ENCODE data around the gene RNF34. TPM values are rescaled to one million over a fixed set of nuclear protein-coding genes. Genes with fewer than 3 reads are reported as not detected.

Gene RNF34
- total RNA-seq, 1 donor from 2014 or later = 60.7 TPM

DNA sequence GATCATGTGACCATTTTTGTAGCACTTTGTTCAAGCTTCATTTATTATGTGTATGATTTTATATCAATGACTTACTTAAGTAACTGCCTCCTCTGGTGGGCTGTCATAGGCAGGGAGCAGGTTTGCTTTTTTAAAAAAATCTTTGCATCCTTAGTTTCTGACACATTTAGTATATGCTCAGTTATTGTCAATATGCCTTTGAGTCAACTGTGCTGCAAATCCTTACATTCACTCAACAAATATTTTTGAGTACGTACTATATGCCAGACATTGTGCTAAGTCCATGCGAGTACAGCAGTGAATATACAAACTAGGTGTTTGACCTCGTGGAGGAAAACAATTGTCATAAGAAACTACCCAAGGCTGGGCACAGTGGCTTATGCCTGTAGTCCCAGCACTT, 43.3 kb upstream of the RNF34 start:
- Mint-ChIP-seq H3K9me3 (no peaks in the 10 kb centered on the region), H3K27ac (ENCODE audit: unreplicated experiment) (no peak overlapping the region), H3K27me3 (ENCODE audit: low read depth) (peaks cover 2% of the 10 kb centered on the region), H3K4me1 (peaks cover 20% of the 10 kb centered on the region), H3K36me3 (ENCODE audit: low read depth) (no peaks in the 10 kb centered on the region), H3K4me3 (no peak overlapping the region)
- TF ChIP-seq, protein P1, sequence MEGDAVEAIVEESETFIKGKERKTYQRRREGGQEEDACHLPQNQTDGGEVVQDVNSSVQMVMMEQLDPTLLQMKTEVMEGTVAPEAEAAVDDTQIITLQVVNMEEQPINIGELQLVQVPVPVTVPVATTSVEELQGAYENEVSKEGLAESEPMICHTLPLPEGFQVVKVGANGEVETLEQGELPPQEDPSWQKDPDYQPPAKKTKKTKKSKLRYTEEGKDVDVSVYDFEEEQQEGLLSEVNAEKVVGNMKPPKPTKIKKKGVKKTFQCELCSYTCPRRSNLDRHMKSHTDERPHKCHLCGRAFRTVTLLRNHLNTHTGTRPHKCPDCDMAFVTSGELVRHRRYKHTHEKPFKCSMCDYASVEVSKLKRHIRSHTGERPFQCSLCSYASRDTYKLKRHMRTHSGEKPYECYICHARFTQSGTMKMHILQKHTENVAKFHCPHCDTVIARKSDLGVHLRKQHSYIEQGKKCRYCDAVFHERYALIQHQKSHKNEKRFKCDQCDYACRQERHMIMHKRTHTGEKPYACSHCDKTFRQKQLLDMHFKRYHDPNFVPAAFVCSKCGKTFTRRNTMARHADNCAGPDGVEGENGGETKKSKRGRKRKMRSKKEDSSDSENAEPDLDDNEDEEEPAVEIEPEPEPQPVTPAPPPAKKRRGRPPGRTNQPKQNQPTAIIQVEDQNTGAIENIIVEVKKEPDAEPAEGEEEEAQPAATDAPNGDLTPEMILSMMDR (conservative IDR thresholded peaks at IDR 0.05) = no peak
- DNase-seq (ENCODE audit: low read depth, low spot score) = no peak

- no peaks in the 10 kb centered on the region for H3K9me3 Mint-ChIP-seq
- peaks cover 2% of the 10 kb centered on the region for H3K27me3 Mint-ChIP-seq (ENCODE audit: low read depth)
- no peak for DNase-seq (ENCODE audit: low read depth, low spot score)
- H3K4me1 Mint-ChIP-seq = peaks cover 15% of the 10 kb centered on the region
- no peak overlapping the region for H3K4me3 Mint-ChIP-seq
- H3K36me3 Mint-ChIP-seq (ENCODE audit: low read depth) = no peaks in the 10 kb centered on the region
- no peak overlapping the region for H3K27ac Mint-ChIP-seq (ENCODE audit: unreplicated experiment)
- TF ChIP-seq, protein P1 (conservative IDR thresholded peaks at IDR 0.05) = no peak
Observed at GRCh38 chr12:121357331-121357730, 42.6 kb upstream of the RNF34 start.

- peaks cover 2% of the 10 kb centered on the region for H3K27me3 Mint-ChIP-seq (ENCODE audit: low read depth)
- H3K4me1 Mint-ChIP-seq = peaks cover 8% of the 10 kb centered on the region
- no peak for DNase-seq (ENCODE audit: low read depth, low spot score)
- no peaks in the 10 kb centered on the region for H3K36me3 Mint-ChIP-seq (ENCODE audit: low read depth)
- no peak overlapping the region for H3K4me3 Mint-ChIP-seq
- no peaks in the 10 kb centered on the region for H3K9me3 Mint-ChIP-seq
- TF ChIP-seq, protein P1 (conservative IDR thresholded peaks at IDR 0.05) = no peak
- no peak overlapping the region for H3K27ac Mint-ChIP-seq (ENCODE audit: unreplicated experiment)
Observed at GRCh38 chr12:121358073-121358472, 41.8 kb upstream of the RNF34 start.

GRCh38 chr12:121364683-121365121, 35.2 kb upstream of the RNF34 start:
- H3K4me3 Mint-ChIP-seq = no peak overlapping the region
- TF ChIP-seq, protein P1 (conservative IDR thresholded peaks at IDR 0.05) = no peak
- H3K9me3 Mint-ChIP-seq = no peaks in the 10 kb centered on the region
- no peak for DNase-seq (ENCODE audit: low read depth, low spot score)
- no peaks in the 10 kb centered on the region for H3K4me1 Mint-ChIP-seq
- peaks cover 19% of the 10 kb centered on the region for H3K27me3 Mint-ChIP-seq (ENCODE audit: low read depth)
- H3K27ac Mint-ChIP-seq (ENCODE audit: unreplicated experiment) = no peak overlapping the region
- H3K36me3 Mint-ChIP-seq (ENCODE audit: low read depth) = no peaks in the 10 kb centered on the region

GRCh38 chr12:121365416-121366062, 34.4 kb upstream of the RNF34 start:
- no peak for DNase-seq (ENCODE audit: low read depth, low spot score)
- H3K9me3 Mint-ChIP-seq = no peaks in the 10 kb centered on the region
- no peak overlapping the region for H3K4me3 Mint-ChIP-seq
- no peak overlapping the region for H3K27ac Mint-ChIP-seq (ENCODE audit: unreplicated experiment)
- H3K27me3 Mint-ChIP-seq (ENCODE audit: low read depth) = peaks cover 19% of the 10 kb centered on the region
- TF ChIP-seq, protein P1 (conservative IDR thresholded peaks at IDR 0.05) = no peak
- no peaks in the 10 kb centered on the region for H3K4me1 Mint-ChIP-seq
- no peaks in the 10 kb centered on the region for H3K36me3 Mint-ChIP-seq (ENCODE audit: low read depth)
